ENCODE measurements around the gene PALM. TPM values are rescaled to one million over a fixed set of nuclear protein-coding genes. Genes with fewer than 3 reads are reported as not detected.
"Not testable (repeated sequence)": the region's sequence is repeated elsewhere in the genome, so short reads cannot be mapped to it uniquely, and the experiment has no call there.

PALM gene
- total and polyA plus RNA-seq, 12 donors, result 12.5 to 36.7 (median 18.7) TPM

GRCh38 chr19:726993-727956 is 18.5 kb downstream of the PALM start:
- ATAC-seq (peak; percentile 10 to 29 (median 15)), DNase-seq (no peak)
- H3K9me3 ChIP-seq, result no peaks in the 10 kb centered on the region
- peaks cover 0 to 37% (median 22%) of the 10 kb centered on the region in 9 donors for H3K4me1 ChIP-seq
- peaks cover 0 to 4% (median 0%) of the 10 kb centered on the region in 7 donors for H3K27me3 ChIP-seq
- H3K36me3 ChIP-seq, result peaks cover 0 to 23% (median 0%) of the 10 kb centered on the region in 9 donors
- peak overlapping the region in 2 of 10 donors; percentile 7 to 14 for H3K4me3 ChIP-seq
- TF ChIP-seq CTCF (IDR thresholded peaks at IDR 0.05), result no peak
- intact Hi-C loops (cut with DNase I), result loop anchor here in 1 of 10 donors (2.0 kb wide), 1 partner anchor 16 kb away; no protein-coding TSS in a partner anchor
- WGBS, 2 donors, result 69 to 76% methylated on average over 43 of the region's 43 CpGs
- H3K27ac ChIP-seq, result peak overlapping the region; percentile 63 to 94 (median 88)

GRCh38 chr19:728011-728410 is 19.3 kb downstream of the PALM start:
- DNase-seq (peak; percentile 91), ATAC-seq (peak; percentile 88 to 93 (median 92))
- Histone ChIP-seq H3K27ac (peak overlapping the region; percentile 63 to 94 (median 88)), H3K4me3 (peak overlapping the region in 3 of 10 donors; percentile 0 to 14 (median 3)), H3K36me3 (peaks cover 0 to 27% (median 0%) of the 10 kb centered on the region in 9 donors), H3K27me3 (no peaks in the 10 kb centered on the region), H3K4me1 (peaks cover 0 to 29% (median 14%) of the 10 kb centered on the region in 9 donors), H3K9me3 (no peaks in the 10 kb centered on the region)
- 31 to 35% methylated on average over 26 of the region's 26 CpGs for WGBS, 2 donors
- TF ChIP-seq CTCF (IDR thresholded peaks at IDR 0.05), result no peak
- intact Hi-C loops (cut with DNase I), result no loop called here

- intact Hi-C loops (cut with DNase I); DNase-seq; H3K9me3 ChIP-seq; H3K27me3 ChIP-seq; ATAC-seq; H3K4me3 ChIP-seq: not testable (repeated sequence)
- H3K36me3 ChIP-seq, result peaks cover 0 to 27% (median 0%) of the 10 kb centered on the region in 9 donors
- H3K27ac ChIP-seq, result peak overlapping the region in 4 of 10 donors; percentile 21 to 46 (median 36)
- peaks cover 0 to 35% (median 14%) of the 10 kb centered on the region in 9 donors for H3K4me1 ChIP-seq
- 88 to 96% methylated on average over 15 of the region's 15 CpGs for WGBS, 2 donors
These were observed 20.8 kb downstream of the PALM start for GRCh38 chr19:729564-729963.

GRCh38 chr19:729965-730668 is 21.4 kb downstream of the PALM start:
- Histone ChIP-seq H3K27me3 (no peaks in the 10 kb centered on the region), H3K4me1 (peaks cover 0 to 35% (median 14%) of the 10 kb centered on the region in 9 donors), H3K36me3 (peaks cover 0 to 27% (median 0%) of the 10 kb centered on the region in 9 donors), H3K27ac (peak overlapping the region in 4 of 10 donors; percentile 21 to 46 (median 36)), H3K9me3 (no peaks in the 10 kb centered on the region), H3K4me3 (no peak overlapping the region)
- intact Hi-C loops (cut with DNase I), result loop anchor here in 1 of 10 donors (10.0 kb wide), 1 partner anchor 135 kb away; no protein-coding TSS in a partner anchor
- ATAC-seq, result no peak
- no peak for TF ChIP-seq CTCF (IDR thresholded peaks at IDR 0.05)
- WGBS, 2 donors, result 62 to 70% methylated on average over 14 of the region's 14 CpGs
- DNase-seq, result no peak

All from heart right ventricle (tissue), 16 donors.